NOMO-1 treated with DMSO at 0.1 percent for 48 hours (cell line): ENCODE data around the gene EIF3C.
"Not testable (repeated sequence)": the region's sequence is repeated elsewhere in the genome, so short reads cannot be mapped to it uniquely, and the experiment has no call there.

Experiments
- DNase-seq: peaks from one replicate; lab custom pipeline; 2025; ENCODE audit not compliant: unreplicated experiment; lab: John Stamatoyannopoulos, UW

Gene EIF3C, protein sequence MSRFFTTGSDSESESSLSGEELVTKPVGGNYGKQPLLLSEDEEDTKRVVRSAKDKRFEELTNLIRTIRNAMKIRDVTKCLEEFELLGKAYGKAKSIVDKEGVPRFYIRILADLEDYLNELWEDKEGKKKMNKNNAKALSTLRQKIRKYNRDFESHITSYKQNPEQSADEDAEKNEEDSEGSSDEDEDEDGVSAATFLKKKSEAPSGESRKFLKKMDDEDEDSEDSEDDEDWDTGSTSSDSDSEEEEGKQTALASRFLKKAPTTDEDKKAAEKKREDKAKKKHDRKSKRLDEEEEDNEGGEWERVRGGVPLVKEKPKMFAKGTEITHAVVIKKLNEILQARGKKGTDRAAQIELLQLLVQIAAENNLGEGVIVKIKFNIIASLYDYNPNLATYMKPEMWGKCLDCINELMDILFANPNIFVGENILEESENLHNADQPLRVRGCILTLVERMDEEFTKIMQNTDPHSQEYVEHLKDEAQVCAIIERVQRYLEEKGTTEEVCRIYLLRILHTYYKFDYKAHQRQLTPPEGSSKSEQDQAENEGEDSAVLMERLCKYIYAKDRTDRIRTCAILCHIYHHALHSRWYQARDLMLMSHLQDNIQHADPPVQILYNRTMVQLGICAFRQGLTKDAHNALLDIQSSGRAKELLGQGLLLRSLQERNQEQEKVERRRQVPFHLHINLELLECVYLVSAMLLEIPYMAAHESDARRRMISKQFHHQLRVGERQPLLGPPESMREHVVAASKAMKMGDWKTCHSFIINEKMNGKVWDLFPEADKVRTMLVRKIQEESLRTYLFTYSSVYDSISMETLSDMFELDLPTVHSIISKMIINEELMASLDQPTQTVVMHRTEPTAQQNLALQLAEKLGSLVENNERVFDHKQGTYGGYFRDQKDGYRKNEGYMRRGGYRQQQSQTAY

DNA sequence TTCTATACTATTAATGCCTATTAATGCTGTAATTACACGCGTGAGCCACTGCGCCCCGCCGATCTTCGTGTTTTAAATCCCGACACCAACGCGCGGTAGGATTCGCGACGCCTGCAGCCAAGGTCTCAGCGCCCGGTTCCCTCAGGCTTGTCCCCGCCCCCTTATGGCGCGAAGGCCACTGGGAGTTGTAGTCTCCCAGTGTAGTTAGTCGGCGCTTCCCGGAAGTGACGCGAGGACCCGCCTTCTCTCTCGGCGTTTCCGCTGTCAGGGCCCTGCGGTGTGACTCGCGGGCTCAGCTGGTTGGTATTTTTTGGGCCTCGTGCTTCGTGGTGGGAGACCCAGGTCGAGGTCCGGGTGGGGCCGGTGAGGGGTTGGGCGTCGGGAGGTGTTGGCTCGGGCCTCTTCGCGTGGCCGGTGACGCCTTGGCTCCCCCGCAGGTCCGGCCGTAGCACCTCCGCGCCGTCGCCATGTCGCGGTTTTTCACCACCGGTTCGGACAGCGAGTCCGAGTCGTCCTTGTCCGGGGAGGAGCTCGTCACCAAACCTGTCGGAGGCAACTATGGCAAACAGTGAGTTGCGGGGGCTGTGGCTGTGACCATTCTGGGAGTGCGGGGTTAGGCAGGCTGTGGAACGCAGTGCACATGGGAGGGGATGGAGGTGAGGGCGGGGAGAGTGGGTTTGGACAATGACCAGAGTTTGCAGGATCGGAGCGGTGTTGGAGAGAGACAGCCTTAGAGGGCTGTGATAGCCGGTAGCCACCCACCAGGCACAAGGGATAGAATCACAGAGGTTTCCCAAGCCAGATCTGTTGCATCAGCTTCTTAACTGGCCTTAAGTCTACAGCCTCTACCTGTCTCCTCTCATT is at the start of gene EIF3C:
Gene EIF3C (plus strand): TSS at position 245 of the 864 bp plus-strand sequence. CDS start 223 bp downstream, at position 468.
- DNase-seq = not testable (repeated sequence)

DNA sequence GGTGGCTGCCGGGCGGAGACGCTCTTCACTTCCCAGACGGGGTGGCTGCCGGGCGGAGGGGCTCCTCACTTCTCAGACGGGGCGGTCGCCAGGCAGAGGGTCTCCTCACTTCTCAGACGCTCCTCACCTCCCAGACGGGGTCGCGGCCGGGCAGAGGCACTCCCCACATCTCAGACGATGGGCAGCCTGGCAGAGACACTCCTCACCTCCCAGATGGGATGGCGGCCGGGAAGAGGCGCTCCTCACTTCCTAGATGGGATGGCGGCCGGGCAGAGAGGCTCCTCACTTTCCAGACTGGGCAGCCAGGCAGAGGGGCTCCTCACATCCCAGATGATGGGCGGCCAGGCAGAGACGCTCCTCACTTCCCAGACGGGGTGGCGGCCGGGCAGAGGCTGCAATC is 45.0 kb upstream of the EIF3C start:
- DNase-seq = not testable (repeated sequence)

GRCh38 chr16:28667480-28667879 is 43.8 kb upstream of the EIF3C start:
- DNase-seq = not testable (repeated sequence)

GRCh38 chr16:28668199-28668598 is 43.1 kb upstream of the EIF3C start:
- DNase-seq = not testable (repeated sequence)

- not testable (repeated sequence) for DNase-seq
Measured at GRCh38 chr16:28688327-28688952, 22.8 kb upstream of the EIF3C start.

GRCh38 chr16:28689425-28689824 is 21.8 kb upstream of the EIF3C start:
- not testable (repeated sequence) for DNase-seq

- not testable (repeated sequence) for DNase-seq
Measured at GRCh38 chr16:28691722-28692121, 19.5 kb upstream of the EIF3C start.

- not testable (repeated sequence) for DNase-seq
Measured at GRCh38 chr16:28693257-28693950, 17.9 kb upstream of the EIF3C start.

GRCh38 chr16:28699792-28700191 is 11.5 kb upstream of the EIF3C start:
- not testable (repeated sequence) for DNase-seq

GRCh38 chr16:28700349-28700748 is 10.9 kb upstream of the EIF3C start:
- not testable (repeated sequence) for DNase-seq

DNA sequence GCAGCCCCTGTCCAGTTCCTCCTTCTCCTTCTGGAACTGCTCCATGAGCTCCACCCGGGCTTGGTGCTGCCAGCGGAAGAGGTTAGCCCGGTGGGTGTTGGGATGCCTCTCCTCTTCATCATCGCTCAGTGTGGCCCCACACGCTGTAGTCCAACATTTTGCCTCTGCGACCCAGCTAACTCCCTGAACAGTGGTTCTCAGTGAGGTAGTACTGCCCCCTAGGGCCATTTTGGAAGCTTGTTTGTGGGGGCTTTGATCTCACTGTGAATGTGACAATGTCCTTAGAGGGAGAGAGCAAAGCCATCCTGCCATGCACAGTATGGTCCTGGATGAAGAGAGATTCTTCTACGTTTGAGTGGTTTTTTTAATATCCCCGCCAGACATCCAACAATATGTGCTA is 9.9 kb upstream of the EIF3C start:
- DNase-seq = not testable (repeated sequence)

GRCh38 chr16:28704246-28704645 is 7.0 kb upstream of the EIF3C start:
- not testable (repeated sequence) for DNase-seq

- DNase-seq = not testable (repeated sequence)
Measured at GRCh38 chr16:28722852-28723650, 11.8 kb downstream of the EIF3C start.

DNA sequence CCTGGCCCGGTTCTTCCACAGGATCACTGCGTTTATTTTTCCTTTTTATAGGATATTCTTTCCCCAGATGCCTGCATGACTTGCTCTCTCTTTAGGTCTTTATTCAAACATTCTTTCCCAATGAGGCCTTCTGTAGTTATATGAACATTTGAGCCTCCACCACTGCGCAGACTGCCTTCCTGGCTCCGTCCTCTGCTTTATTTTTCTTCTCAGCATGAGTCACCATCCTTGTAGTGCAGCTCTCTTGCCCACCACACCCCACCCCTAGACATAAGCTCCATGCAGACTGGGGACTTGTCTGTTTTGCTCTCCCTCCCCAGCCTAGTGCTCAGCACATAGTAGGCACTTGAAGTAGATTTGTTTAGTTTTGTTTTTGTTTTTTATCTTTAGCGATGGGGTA is 20.0 kb downstream of the EIF3C start:
- not testable (repeated sequence) for DNase-seq

DNA sequence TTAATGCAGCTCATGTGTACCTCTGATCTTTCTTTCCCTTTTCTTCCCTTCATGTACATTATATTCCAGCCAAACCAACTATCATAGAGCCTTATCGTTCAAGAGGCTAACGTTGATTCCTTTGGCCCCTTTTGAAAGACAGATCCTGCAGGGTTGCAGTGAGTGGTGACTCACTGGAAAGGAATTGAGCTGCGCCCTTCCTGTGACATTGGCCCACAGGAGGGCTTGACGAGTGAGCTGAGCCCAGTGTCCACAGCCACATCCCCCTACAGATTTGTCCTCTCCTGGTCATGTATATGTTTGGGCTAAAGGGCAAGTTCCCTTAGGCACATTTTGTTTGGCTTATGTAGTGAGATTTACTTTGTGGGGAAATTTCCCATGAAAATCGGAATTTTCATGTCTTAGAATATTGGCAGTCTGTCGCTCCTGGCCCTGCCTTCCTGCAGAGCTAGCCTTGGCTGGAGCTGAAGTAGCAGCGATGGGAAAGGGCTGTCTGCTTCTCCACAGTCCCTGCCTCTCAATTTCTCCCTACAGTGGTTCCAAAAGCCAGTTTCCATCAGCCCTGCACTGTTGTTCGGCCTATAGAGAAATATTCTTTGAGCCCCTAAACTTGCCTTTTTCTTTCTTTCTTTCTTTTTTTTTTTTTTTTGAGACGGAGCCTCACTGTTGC is 21.3 kb downstream of the EIF3C start:
- not testable (repeated sequence) for DNase-seq

DNA sequence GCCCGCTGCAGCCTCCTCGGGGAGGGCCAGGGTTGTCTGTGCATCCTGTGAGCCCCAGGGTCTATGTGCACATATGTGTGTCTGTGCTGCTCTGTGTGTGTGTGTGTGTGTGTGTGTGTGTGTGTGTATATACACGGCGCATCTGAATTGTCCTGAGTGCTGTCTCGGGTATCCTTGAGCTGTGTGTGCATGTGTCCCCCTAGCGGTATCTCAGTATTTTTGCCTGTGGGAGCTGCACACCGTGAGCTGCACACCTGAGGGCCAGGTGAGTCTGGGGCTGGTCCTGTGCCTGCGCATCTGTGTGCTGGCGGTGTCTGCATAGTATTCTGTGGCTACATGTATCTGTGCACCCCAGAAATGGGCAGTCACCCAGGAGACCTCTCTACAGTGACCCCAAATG is 28.5 kb downstream of the EIF3C start:
- DNase-seq = not testable (repeated sequence)

GRCh38 chr16:28740631-28741030 is 29.4 kb downstream of the EIF3C start:
- not testable (repeated sequence) for DNase-seq

- not testable (repeated sequence) for DNase-seq
Measured at GRCh38 chr16:28741295-28741694, 30.0 kb downstream of the EIF3C start.
